Mucosa of descending colon (tissue), 3 donors: ENCODE data around the gene NELFB. TPM values are rescaled to one million over a fixed set of nuclear protein-coding genes. Genes with fewer than 3 reads are reported as not detected.

Experiments
- ATAC-seq: fragments of 200-7000 bp; cut with Tn5 transposase; one replicate; pipeline ENCODE4 v1.9.1; 2020; ENCODE audit warnings: mild to moderate bottlenecking, moderate library complexity
- DNase-seq, 3 donors: peaks; one replicate each; pipeline ENCODE4 v3.0.0-alpha.2; 2020
- H3K36me3 ChIP-seq: fragments of 200-600 bp; one replicate; pipeline ENCODE4 v1.8.0; 2021; ENCODE audit warnings: low read depth, mild to moderate bottlenecking
- H3K4me1 ChIP-seq: fragments of 200-600 bp; one replicate; pipeline ENCODE4 v1.8.0; 2021; ENCODE audit warnings: low read depth, mild to moderate bottlenecking
- H3K4me3 ChIP-seq: fragments of 200-600 bp; one replicate; pipeline ENCODE4 v1.8.0; 2021; ENCODE audit warnings: mild to moderate bottlenecking
- H3K9me3 ChIP-seq: fragments of 200-600 bp; one replicate; pipeline ENCODE4 v1.8.0; 2021; ENCODE audit warnings: mild to moderate bottlenecking
- CTCF ChIP-seq: fragments of 200-600 bp; IDR thresholded peaks from one replicate; pipeline ENCODE4 v1.8.0; 2022; ENCODE audit warnings: antibody characterized with exemption, mild to moderate bottlenecking
- intact Hi-C, 2 donors: fragments of 100-400 bp; cut with DNase I in 1 of 2; cut with micrococcal nuclease in 1 of 2; formaldehyde crosslinking; loops; one replicate each; pipeline versions ENCODE4 v1.11.0 to v1.11.1; 2022; cut with DNase I, micrococcal nuclease
- total RNA-seq, 3 donors: library from RNA; stranded (reverse); fragmentation: NEBNext Ultra II Directional in 2 of 3; extraction: Animal tissue kit (Norgen Biotek cat#: 25700) in 2 of 3; gene quantifications; one replicate each; pipeline versions ENCODE4 v1.2.1 to v1.2.4, GENCODE V29; 2021 to 2023
- donor health status: DM: no; HTN: no; CAD: no; lungs with moderate emphysema.
- donor health status: DM: no; HTN: no; CAD: no.
- donor health status: DM: no; HTN: yes; CAD: no.

The NELFB gene
- total RNA-seq, 3 donors from 2014 or later, result 52.9 to 66.2 (median 60.5) TPM

GRCh38 chr9:137233143-137233980 lies 21.8 kb upstream of the NELFB start:
- ATAC-seq, result peak; percentile 13
- H3K4me1 ChIP-seq, result peaks cover 34% of the 10 kb centered on the region
- no peaks in the 10 kb centered on the region for H3K9me3 ChIP-seq
- no peak for TF ChIP-seq CTCF
- H3K36me3 ChIP-seq, result no peaks in the 10 kb centered on the region
- H3K4me3 ChIP-seq, result no peak overlapping the region
- intact Hi-C loops, result no loop called here
- DNase-seq, result peak in 1 of 3 donors; percentile 26

GRCh38 chr9:137234055-137234697 lies 21.0 kb upstream of the NELFB start:
- Histone ChIP-seq H3K4me1 (peaks cover 37% of the 10 kb centered on the region), H3K4me3 (no peak overlapping the region), H3K9me3 (no peaks in the 10 kb centered on the region), H3K36me3 (no peaks in the 10 kb centered on the region)
- DNase-seq (no peak), ATAC-seq (no peak)
- no peak for TF ChIP-seq CTCF
- intact Hi-C loops, result no loop called here

DNA sequence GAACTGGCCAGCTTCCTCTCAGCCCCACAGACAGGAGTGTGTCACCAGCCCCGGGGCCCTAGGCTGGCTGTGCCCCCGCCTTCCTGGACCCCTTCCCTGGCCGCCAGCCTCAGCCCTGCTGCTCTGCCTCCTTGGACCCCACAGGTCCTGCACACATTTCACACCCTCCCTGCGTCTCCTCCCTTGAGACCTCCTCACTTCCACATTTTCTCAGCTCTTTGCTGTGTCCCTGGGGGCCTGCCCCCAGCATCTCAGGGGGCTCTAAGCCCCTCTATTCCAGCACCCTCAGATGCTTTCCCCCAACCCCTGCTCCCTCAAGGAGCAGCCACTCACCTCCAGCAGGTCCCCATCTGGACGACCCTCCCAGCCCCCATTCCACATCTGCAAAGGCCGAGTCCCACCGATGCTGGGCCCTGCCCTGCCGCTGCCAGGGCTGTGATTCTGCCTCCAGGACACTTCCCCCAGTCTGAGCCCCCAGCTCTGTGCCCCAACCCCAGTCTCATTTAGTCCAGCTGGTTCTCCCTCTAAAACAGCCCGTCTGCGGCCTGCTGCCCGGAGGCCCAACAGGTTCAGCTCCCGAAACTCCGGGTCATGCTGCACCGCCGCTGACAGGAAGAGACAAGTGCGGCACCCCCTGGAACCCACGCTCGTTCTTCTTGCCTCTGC lies 20.2 kb upstream of the NELFB start:
- no peak for TF ChIP-seq CTCF
- intact Hi-C loops, result loop anchor here (5.0 kb wide), 1 partner anchor 118 kb away; no protein-coding TSS in a partner anchor
- H3K4me3 ChIP-seq, result no peak overlapping the region
- H3K9me3 ChIP-seq, result no peaks in the 10 kb centered on the region
- H3K4me1 ChIP-seq, result peaks cover 43% of the 10 kb centered on the region
- ATAC-seq (no peak), DNase-seq (no peak)
- H3K36me3 ChIP-seq, result no peaks in the 10 kb centered on the region

GRCh38 chr9:137235424-137236237 lies 19.5 kb upstream of the NELFB start:
- peak in 1 of 3 donors; percentile 19 for DNase-seq
- H3K4me3 ChIP-seq, result no peak overlapping the region
- intact Hi-C loops, result loop anchor here (5.0 kb wide), 1 partner anchor 118 kb away; no protein-coding TSS in a partner anchor

More at GRCh38 chr9:137235424-137236237, 19.5 kb upstream of the NELFB start:
- ATAC-seq, result no peak
- peaks cover 41% of the 10 kb centered on the region for H3K4me1 ChIP-seq
- H3K36me3 ChIP-seq, result no peaks in the 10 kb centered on the region
- no peaks in the 10 kb centered on the region for H3K9me3 ChIP-seq
- no peak for TF ChIP-seq CTCF
